ENCODE measurements around the gene RNMT. TPM values are rescaled to one million over a fixed set of nuclear protein-coding genes. Genes with fewer than 3 reads are reported as not detected.
"Not testable (repeated sequence)": the region's sequence is repeated elsewhere in the genome, so short reads cannot be mapped to it uniquely, and the experiment has no call there.

RNMT gene
- 1 to 10 TPM; 6.7 to 9.8 TPM for polyA plus RNA-seq

- no peaks in the 10 kb centered on the region for H3K9me3 ChIP-seq (ENCODE audit: control insufficient read depth in 2 of 2, insufficient read depth in 1 of 2, low read depth in 1 of 2, low read length in 1 of 2)
- no peaks in the 10 kb centered on the region for H3K36me3 ChIP-seq (ENCODE audit: control insufficient read depth in 2 of 2, insufficient read depth in 2 of 2, low read length in 1 of 2)
- WGBS, 2 donors: 0 to 1% methylated on average over 66 to 76 of the region's 76 CpGs
- peak within 1 kb of the TSS; percentile 82 to 94 for H3K4me3 ChIP-seq (ENCODE audit: low read depth in 1 of 2, low read length in 2 of 2)
- peaks cover 0 to 2% of the 10 kb centered on the region in 2 donors for H3K4me1 ChIP-seq (ENCODE audit: control insufficient read depth in 2 of 2, insufficient read depth in 2 of 2, low read length in 1 of 2)
- no peaks in the 10 kb centered on the region for H3K27me3 ChIP-seq (ENCODE audit: control insufficient read depth in 1 of 2, insufficient read depth in 2 of 2, low read length in 2 of 2)
- H3K27ac ChIP-seq (ENCODE audit: low read depth in 2 of 2, low read length in 1 of 2): peak within 1 kb of the TSS; percentile 88 to 98
These were observed at the start of gene RNMT, which contains the start of gene FAM210A for GRCh38 chr18:13726232-13726971. Gene RNMT, plus strand, starts transcription at chr18:13726673. Its CDS starts 4,845 bp downstream, at chr18:13731518. Gene FAM210A, minus strand, starts transcription at chr18:13726558. Its CDS starts 44,481 bp downstream, at chr18:13682077.

- not testable (repeated sequence) for H3K27me3 ChIP-seq (ENCODE audit: control insufficient read depth in 1 of 2, insufficient read depth in 2 of 2, low read length in 2 of 2); H3K4me3 ChIP-seq (ENCODE audit: low read depth in 1 of 2, low read length in 2 of 2); H3K9me3 ChIP-seq (ENCODE audit: control insufficient read depth in 2 of 2, insufficient read depth in 1 of 2, low read depth in 1 of 2, low read length in 1 of 2); H3K27ac ChIP-seq (ENCODE audit: low read depth in 2 of 2, low read length in 1 of 2); H3K36me3 ChIP-seq (ENCODE audit: control insufficient read depth in 2 of 2, insufficient read depth in 2 of 2, low read length in 1 of 2); H3K4me1 ChIP-seq (ENCODE audit: control insufficient read depth in 2 of 2, insufficient read depth in 2 of 2, low read length in 1 of 2)
- WGBS, 2 donors: 96 to 99% methylated on average over 13 of the region's 13 CpGs
These were observed 49.1 kb upstream of the RNMT start for GRCh38 chr18:13677350-13677749.

GRCh38 chr18:13680612-13681011 is 45.9 kb upstream of the RNMT start:
- H3K27ac ChIP-seq (ENCODE audit: low read depth in 2 of 2, low read length in 1 of 2): no peak overlapping the region
- 66 to 82% methylated on average over 5 of the region's 5 CpGs for WGBS, 2 donors

GRCh38 chr18:13681701-13682100 is 44.8 kb upstream of the RNMT start:
- Histone ChIP-seq H3K4me3 (ENCODE audit: low read depth in 1 of 2, low read length in 2 of 2) (no peak overlapping the region), H3K27ac (ENCODE audit: low read depth in 2 of 2, low read length in 1 of 2) (no peak overlapping the region), H3K36me3 (ENCODE audit: control insufficient read depth in 2 of 2, insufficient read depth in 2 of 2, low read length in 1 of 2) (peaks cover 0 to 4% of the 10 kb centered on the region in 2 donors), H3K9me3 (ENCODE audit: control insufficient read depth in 2 of 2, insufficient read depth in 1 of 2, low read depth in 1 of 2, low read length in 1 of 2) (no peaks in the 10 kb centered on the region), H3K4me1 (ENCODE audit: control insufficient read depth in 2 of 2, insufficient read depth in 2 of 2, low read length in 1 of 2) (no peaks in the 10 kb centered on the region), H3K27me3 (ENCODE audit: control insufficient read depth in 1 of 2, insufficient read depth in 2 of 2, low read length in 2 of 2) (no peaks in the 10 kb centered on the region)
- WGBS, 2 donors: 93 to 95% methylated on average over 6 of the region's 6 CpGs

More at GRCh38 chr18:13680612-13681011, 45.9 kb upstream of the RNMT start:
- Histone ChIP-seq H3K27me3 (ENCODE audit: control insufficient read depth in 1 of 2, insufficient read depth in 2 of 2, low read length in 2 of 2) (no peaks in the 10 kb centered on the region), H3K4me3 (ENCODE audit: low read depth in 1 of 2, low read length in 2 of 2) (no peak overlapping the region), H3K4me1 (ENCODE audit: control insufficient read depth in 2 of 2, insufficient read depth in 2 of 2, low read length in 1 of 2) (no peaks in the 10 kb centered on the region), H3K9me3 (ENCODE audit: control insufficient read depth in 2 of 2, insufficient read depth in 1 of 2, low read depth in 1 of 2, low read length in 1 of 2) (no peaks in the 10 kb centered on the region), H3K36me3 (ENCODE audit: control insufficient read depth in 2 of 2, insufficient read depth in 2 of 2, low read length in 1 of 2) (peaks cover 0 to 4% of the 10 kb centered on the region in 2 donors)

GRCh38 chr18:13684546-13684945 is 41.9 kb upstream of the RNMT start:
- H3K27ac ChIP-seq (ENCODE audit: low read depth in 2 of 2, low read length in 1 of 2): no peak overlapping the region
- H3K4me1 ChIP-seq (ENCODE audit: control insufficient read depth in 2 of 2, insufficient read depth in 2 of 2, low read length in 1 of 2): no peaks in the 10 kb centered on the region
- no peaks in the 10 kb centered on the region for H3K9me3 ChIP-seq (ENCODE audit: control insufficient read depth in 2 of 2, insufficient read depth in 1 of 2, low read depth in 1 of 2, low read length in 1 of 2)
- peaks cover 2 to 4% of the 10 kb centered on the region in 2 donors for H3K36me3 ChIP-seq (ENCODE audit: control insufficient read depth in 2 of 2, insufficient read depth in 2 of 2, low read length in 1 of 2)
- 91 to 92% methylated on average over 4 of the region's 4 CpGs for WGBS, 2 donors
- H3K4me3 ChIP-seq (ENCODE audit: low read depth in 1 of 2, low read length in 2 of 2): no peak overlapping the region
- H3K27me3 ChIP-seq (ENCODE audit: control insufficient read depth in 1 of 2, insufficient read depth in 2 of 2, low read length in 2 of 2): no peaks in the 10 kb centered on the region

GRCh38 chr18:13688191-13689136 is 38.0 kb upstream of the RNMT start:
- H3K4me3 ChIP-seq (ENCODE audit: low read depth in 1 of 2, low read length in 2 of 2): no peak overlapping the region
- no peak overlapping the region for H3K27ac ChIP-seq (ENCODE audit: low read depth in 2 of 2, low read length in 1 of 2)
- no peaks in the 10 kb centered on the region for H3K27me3 ChIP-seq (ENCODE audit: control insufficient read depth in 1 of 2, insufficient read depth in 2 of 2, low read length in 2 of 2)
- 87 to 94% methylated on average over 21 of the region's 21 CpGs for WGBS, 2 donors
- H3K4me1 ChIP-seq (ENCODE audit: control insufficient read depth in 2 of 2, insufficient read depth in 2 of 2, low read length in 1 of 2): no peaks in the 10 kb centered on the region
- H3K9me3 ChIP-seq (ENCODE audit: control insufficient read depth in 2 of 2, insufficient read depth in 1 of 2, low read depth in 1 of 2, low read length in 1 of 2): no peaks in the 10 kb centered on the region
- H3K36me3 ChIP-seq (ENCODE audit: control insufficient read depth in 2 of 2, insufficient read depth in 2 of 2, low read length in 1 of 2): peaks cover 0 to 2% of the 10 kb centered on the region in 2 donors

GRCh38 chr18:13690060-13690459 is 36.4 kb upstream of the RNMT start:
- not testable (repeated sequence) for H3K27me3 ChIP-seq (ENCODE audit: control insufficient read depth in 1 of 2, insufficient read depth in 2 of 2, low read length in 2 of 2); H3K36me3 ChIP-seq (ENCODE audit: control insufficient read depth in 2 of 2, insufficient read depth in 2 of 2, low read length in 1 of 2); H3K27ac ChIP-seq (ENCODE audit: low read depth in 2 of 2, low read length in 1 of 2); H3K9me3 ChIP-seq (ENCODE audit: control insufficient read depth in 2 of 2, insufficient read depth in 1 of 2, low read depth in 1 of 2, low read length in 1 of 2); H3K4me1 ChIP-seq (ENCODE audit: control insufficient read depth in 2 of 2, insufficient read depth in 2 of 2, low read length in 1 of 2); H3K4me3 ChIP-seq (ENCODE audit: low read depth in 1 of 2, low read length in 2 of 2)
- 96 to 97% methylated on average over 9 of the region's 9 CpGs for WGBS, 2 donors

- WGBS, 2 donors: 78 to 87% methylated on average over 5 of the region's 5 CpGs
- H3K4me3 ChIP-seq (ENCODE audit: low read depth in 1 of 2, low read length in 2 of 2); H3K9me3 ChIP-seq (ENCODE audit: control insufficient read depth in 2 of 2, insufficient read depth in 1 of 2, low read depth in 1 of 2, low read length in 1 of 2); H3K4me1 ChIP-seq (ENCODE audit: control insufficient read depth in 2 of 2, insufficient read depth in 2 of 2, low read length in 1 of 2); H3K36me3 ChIP-seq (ENCODE audit: control insufficient read depth in 2 of 2, insufficient read depth in 2 of 2, low read length in 1 of 2); H3K27me3 ChIP-seq (ENCODE audit: control insufficient read depth in 1 of 2, insufficient read depth in 2 of 2, low read length in 2 of 2); H3K27ac ChIP-seq (ENCODE audit: low read depth in 2 of 2, low read length in 1 of 2): not testable (repeated sequence)
These were observed 31.1 kb upstream of the RNMT start for GRCh38 chr18:13695337-13695736.

- no peak overlapping the region for H3K4me3 ChIP-seq (ENCODE audit: low read depth in 1 of 2, low read length in 2 of 2)
- H3K4me1 ChIP-seq (ENCODE audit: control insufficient read depth in 2 of 2, insufficient read depth in 2 of 2, low read length in 1 of 2): no peaks in the 10 kb centered on the region
- WGBS, 2 donors: 91 to 94% methylated on average over 3 of the region's 3 CpGs
- H3K36me3 ChIP-seq (ENCODE audit: control insufficient read depth in 2 of 2, insufficient read depth in 2 of 2, low read length in 1 of 2): no peaks in the 10 kb centered on the region
- no peaks in the 10 kb centered on the region for H3K27me3 ChIP-seq (ENCODE audit: control insufficient read depth in 1 of 2, insufficient read depth in 2 of 2, low read length in 2 of 2)
- H3K9me3 ChIP-seq (ENCODE audit: control insufficient read depth in 2 of 2, insufficient read depth in 1 of 2, low read depth in 1 of 2, low read length in 1 of 2): peaks cover 0 to 4% of the 10 kb centered on the region in 2 donors
- no peak overlapping the region for H3K27ac ChIP-seq (ENCODE audit: low read depth in 2 of 2, low read length in 1 of 2)
These were observed 29.5 kb upstream of the RNMT start for GRCh38 chr18:13696961-13697360.

All from esophagus (tissue), 2 donors.